Keratinocyte (primary cell): ENCODE results near the gene ORM2.

ENCODE experiments used
- EZH2 ChIP-seq: IDR thresholded peaks from one replicate; pipeline ENCODE4 v1.6.1; 2012; ENCODE audit warnings: inconsistent platforms, mild to moderate bottlenecking, low read length, moderate library complexity
- TF ChIP-seq, protein P1 (sequence below), 3 experiments: IDR thresholded peaks in 1 of 3; conservative IDR thresholded peaks in 1 of 3; optimal IDR thresholded peaks in 1 of 3; 2 replicates in 2 of 3; 3 replicates in 1 of 3; pipeline versions ENCODE3 to v1.5.1; 2011; ENCODE audit warnings: low read length in 3 of 3, mild to moderate bottlenecking in 3 of 3, moderate library complexity in 2 of 3, control low read depth in 1 of 3, inconsistent platforms in 1 of 3; ENCODE audit not compliant: insufficient read depth in 2 of 3; ENCODE audit errors: extremely low read depth in 1 of 3

DNA sequence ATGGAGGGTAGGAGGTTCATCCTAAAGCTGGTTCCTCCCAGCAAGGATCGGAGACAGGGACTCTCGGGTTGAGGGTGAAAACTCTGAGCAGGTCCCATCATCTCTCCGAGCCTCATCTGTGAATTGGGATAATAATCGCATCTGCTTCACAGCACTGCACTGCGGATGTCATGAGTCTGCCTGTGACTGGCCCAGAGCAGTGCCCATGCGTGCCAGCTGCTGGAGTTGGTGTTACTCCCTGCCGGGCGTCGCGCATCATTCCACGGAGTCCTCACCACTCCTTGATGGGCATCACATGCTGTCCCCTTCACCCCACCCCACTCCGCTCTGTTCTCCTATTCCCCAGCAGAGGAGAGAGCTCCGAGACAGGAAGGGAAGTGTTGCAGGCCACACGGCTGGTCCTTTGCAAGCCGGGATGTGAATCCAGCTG is 41.9 kb upstream of the ORM2 start:
- no peak for TF ChIP-seq EZH2
- TF ChIP-seq, protein P1, sequence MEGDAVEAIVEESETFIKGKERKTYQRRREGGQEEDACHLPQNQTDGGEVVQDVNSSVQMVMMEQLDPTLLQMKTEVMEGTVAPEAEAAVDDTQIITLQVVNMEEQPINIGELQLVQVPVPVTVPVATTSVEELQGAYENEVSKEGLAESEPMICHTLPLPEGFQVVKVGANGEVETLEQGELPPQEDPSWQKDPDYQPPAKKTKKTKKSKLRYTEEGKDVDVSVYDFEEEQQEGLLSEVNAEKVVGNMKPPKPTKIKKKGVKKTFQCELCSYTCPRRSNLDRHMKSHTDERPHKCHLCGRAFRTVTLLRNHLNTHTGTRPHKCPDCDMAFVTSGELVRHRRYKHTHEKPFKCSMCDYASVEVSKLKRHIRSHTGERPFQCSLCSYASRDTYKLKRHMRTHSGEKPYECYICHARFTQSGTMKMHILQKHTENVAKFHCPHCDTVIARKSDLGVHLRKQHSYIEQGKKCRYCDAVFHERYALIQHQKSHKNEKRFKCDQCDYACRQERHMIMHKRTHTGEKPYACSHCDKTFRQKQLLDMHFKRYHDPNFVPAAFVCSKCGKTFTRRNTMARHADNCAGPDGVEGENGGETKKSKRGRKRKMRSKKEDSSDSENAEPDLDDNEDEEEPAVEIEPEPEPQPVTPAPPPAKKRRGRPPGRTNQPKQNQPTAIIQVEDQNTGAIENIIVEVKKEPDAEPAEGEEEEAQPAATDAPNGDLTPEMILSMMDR (optimal IDR thresholded peaks at IDR 0.05 in 1 of 3, IDR thresholded peaks at IDR 0.05 in 1 of 3, conservative IDR thresholded peaks at IDR 0.05 in 1 of 3; ENCODE audit: extremely low read depth in 1 of 3, insufficient read depth in 2 of 3, low read length in 3 of 3) = no peak
